GM19467 (cell line): Measurements from ENCODE around the gene SNAPC1.

Experiments used
- ATAC-seq: cut with Tn5 transposase; IDR thresholded peaks from one replicate; pipeline ENCODE4 v1.9.1; 2021; ENCODE audit warnings: mild to moderate bottlenecking, moderate library complexity; ENCODE audit not compliant: unreplicated experiment

SNAPC1 gene

GRCh38 chr14:61811882-61812346 lies 49.7 kb downstream of the SNAPC1 start:
- ATAC-seq: no peak

GRCh38 chr14:61812347-61813095 lies 50.3 kb downstream of the SNAPC1 start, which contains the start of gene SYT16:
TSS of gene SYT16 (plus strand) at chr14:61812703.
- no peak for ATAC-seq

- no peak for ATAC-seq
Measured at GRCh38 chr14:61813096-61813606, 50.9 kb downstream of the SNAPC1 start.

- ATAC-seq: no peak
Measured at GRCh38 chr14:61822458-61822857, 60.2 kb downstream of the SNAPC1 start.

- no peak for ATAC-seq
Measured at GRCh38 chr14:61832783-61833182, 70.6 kb downstream of the SNAPC1 start.

GRCh38 chr14:61836184-61836583 lies 74.0 kb downstream of the SNAPC1 start:
- no peak for ATAC-seq

GRCh38 chr14:61836807-61837206 lies 74.6 kb downstream of the SNAPC1 start:
- no peak for ATAC-seq

- ATAC-seq: peak; percentile 87
Measured at GRCh38 chr14:61837336-61838229, 75.4 kb downstream of the SNAPC1 start.

GRCh38 chr14:61838661-61839245 lies 76.5 kb downstream of the SNAPC1 start:
- no peak for ATAC-seq

GRCh38 chr14:61839507-61839906 lies 77.3 kb downstream of the SNAPC1 start:
- no peak for ATAC-seq

GRCh38 chr14:61841145-61841544 lies 78.9 kb downstream of the SNAPC1 start:
- ATAC-seq: no peak
